GM12873 (cell line): ENCODE data around the gene ACOX1.

Experiments used
- TF ChIP-seq, protein P1 (sequence below): IDR thresholded peaks from 2 replicates; pipeline ENCODE4 v1.5.1; 2012; ENCODE audit warnings: low read depth, mild to moderate bottlenecking, moderate library complexity, low read length, control low read depth; ENCODE audit not compliant: insufficient read depth; ENCODE audit errors: missing control alignments

ACOX1 gene

DNA sequence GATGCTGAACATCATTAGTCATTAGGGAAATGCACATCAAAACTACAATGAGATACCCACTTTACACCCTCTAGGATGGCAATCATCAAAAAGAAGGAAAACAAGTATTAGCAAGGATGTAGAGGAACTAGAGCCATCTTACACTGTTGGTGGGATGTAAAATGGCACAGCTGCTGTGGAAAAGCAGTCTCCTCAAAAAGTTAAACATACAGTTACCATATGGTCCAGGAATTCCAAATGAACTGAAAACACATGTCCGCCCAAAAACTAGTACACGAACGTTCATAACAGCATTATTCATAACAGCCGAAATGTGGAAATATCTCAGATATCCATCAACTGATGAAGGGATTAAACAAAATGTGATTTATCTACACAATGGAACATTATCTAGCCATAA is 45.2 kb downstream of the ACOX1 start:
- TF ChIP-seq, protein P1, sequence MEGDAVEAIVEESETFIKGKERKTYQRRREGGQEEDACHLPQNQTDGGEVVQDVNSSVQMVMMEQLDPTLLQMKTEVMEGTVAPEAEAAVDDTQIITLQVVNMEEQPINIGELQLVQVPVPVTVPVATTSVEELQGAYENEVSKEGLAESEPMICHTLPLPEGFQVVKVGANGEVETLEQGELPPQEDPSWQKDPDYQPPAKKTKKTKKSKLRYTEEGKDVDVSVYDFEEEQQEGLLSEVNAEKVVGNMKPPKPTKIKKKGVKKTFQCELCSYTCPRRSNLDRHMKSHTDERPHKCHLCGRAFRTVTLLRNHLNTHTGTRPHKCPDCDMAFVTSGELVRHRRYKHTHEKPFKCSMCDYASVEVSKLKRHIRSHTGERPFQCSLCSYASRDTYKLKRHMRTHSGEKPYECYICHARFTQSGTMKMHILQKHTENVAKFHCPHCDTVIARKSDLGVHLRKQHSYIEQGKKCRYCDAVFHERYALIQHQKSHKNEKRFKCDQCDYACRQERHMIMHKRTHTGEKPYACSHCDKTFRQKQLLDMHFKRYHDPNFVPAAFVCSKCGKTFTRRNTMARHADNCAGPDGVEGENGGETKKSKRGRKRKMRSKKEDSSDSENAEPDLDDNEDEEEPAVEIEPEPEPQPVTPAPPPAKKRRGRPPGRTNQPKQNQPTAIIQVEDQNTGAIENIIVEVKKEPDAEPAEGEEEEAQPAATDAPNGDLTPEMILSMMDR = no peak

DNA sequence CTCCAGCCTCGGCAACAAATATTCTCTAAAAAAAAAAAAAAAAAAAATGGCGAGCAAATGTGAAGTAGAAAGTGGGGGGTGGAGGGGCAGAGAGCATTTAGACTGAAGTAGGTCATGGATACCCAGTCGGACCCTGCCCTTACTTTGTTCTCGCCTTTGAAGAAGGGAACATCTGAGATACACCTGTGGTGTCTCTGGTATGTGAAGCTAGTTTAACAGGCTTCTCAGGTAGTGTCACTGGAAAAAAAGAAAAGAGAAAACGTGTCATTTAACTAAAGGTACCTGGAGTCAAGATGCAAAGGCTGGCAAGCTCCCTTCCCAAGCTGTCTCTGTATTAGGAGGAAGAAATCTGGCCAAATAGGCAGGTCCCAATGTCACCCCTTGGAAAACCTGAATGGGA is 46.1 kb downstream of the ACOX1 start:
- TF ChIP-seq, protein P1 = no peak

DNA sequence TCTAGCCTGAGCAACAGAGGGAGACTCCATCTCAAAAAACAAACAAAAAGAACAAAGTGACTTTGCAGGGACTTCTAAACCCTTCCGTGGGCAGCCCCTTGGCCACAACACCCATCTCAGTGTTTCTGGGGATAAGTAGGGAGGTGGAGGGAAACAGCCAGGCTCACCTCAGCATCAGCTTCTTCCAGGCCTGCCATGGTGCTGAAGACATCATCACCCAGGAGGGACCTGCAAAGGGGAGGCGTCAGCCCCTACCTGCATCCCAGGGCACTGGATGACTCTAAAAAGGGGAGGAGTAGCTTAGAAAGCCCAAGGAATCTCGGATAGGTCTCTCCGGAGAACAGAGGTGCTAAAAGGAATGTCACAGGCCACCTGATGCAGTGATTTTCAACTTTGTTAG is 47.9 kb downstream of the ACOX1 start:
- TF ChIP-seq, protein P1 = no peak

DNA sequence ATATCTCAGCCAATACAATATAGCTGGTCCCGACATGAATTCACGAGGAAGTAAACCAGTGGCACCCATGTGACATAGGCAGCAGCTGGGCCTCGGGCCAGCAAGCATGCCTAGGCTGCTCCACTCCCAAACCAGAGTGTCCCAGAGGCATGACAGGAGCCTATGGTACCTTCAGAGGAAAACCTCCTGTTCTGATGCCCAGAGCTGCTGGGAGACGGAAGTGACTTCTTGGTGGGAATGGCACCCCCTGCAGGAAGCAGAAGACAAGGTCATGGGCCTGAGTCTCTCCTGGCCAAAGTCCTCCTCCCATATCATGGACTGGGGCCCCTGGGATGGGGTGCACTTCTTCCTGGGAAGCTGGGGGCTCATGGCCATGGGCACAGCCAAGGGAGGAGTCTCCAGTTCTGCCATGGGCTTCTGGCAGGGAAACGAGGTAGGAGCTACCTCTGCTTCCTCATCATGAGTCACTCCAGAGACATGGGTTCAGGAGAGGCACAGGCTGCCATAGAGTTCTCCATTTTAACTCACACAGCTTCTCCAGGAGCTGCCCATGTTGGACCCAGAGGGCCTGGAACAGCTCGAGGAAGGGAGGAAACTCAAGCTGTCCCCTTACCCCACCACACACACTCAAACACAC is 51.6 kb downstream of the ACOX1 start:
- TF ChIP-seq, protein P1 = peak; percentile 71

DNA sequence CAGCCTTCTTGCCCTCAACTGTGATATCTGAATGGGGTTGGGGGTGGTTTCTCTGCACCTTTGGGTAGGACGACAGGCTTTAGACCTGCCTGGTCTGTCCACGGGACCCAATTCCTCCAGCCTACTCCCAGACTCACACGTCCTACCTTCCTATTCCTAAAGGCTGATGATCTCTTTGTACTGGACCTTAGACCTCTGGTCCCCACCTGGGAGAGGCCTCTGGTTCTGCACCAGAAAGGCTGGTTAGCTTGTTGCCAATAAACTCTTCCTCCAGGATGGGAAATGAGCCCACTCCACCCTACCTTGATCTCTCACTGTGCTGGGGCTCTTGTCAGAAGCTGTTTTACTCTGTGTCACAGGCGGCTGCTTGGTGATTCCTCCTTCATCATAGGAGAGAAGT is 52.5 kb downstream of the ACOX1 start:
- TF ChIP-seq, protein P1 = no peak

DNA sequence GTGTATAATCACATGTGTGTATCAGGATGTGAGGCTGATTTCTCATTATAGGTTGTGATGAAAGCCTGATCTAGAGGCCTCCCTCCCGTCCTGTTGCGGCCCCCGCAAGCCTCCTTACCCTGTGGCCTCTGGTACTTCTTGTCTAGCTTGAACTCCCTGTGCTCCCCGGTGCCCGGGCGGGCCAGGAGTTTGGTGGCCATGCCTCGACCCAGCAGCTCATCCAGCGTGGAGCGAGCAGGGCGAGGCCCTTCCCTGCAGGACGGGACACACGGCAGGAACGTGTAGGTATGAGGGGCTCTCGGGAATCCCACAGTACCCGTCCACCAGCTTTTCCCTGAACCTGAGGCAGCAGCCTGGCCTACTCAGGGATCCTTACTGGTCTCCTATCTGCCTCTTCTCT is 53.1 kb downstream of the ACOX1 start:
- TF ChIP-seq, protein P1 = no peak

DNA sequence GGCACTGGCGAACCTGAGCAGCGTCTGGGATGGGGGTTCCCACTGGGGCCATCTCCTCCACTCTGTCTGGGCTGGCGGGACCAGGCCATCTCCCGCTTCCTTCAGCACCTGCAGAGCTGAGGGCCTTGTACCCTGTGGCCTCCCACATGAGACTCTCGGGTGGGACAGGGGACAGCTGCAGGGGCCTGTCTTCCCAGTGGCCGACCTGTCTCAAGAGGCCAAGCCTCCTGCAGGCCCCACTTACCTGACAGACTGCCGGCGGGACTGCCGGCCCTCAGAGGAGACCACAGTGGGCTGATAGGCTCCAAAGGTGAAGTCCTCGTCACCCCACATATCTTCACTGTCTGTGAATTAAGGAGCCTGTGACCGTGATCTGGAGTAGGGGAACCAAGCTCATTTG is 53.9 kb downstream of the ACOX1 start:
- TF ChIP-seq, protein P1 = no peak
